Sciatic nerve (tissue), 2 donors: Measurements from ENCODE around the gene SIGLEC1. TPM values are rescaled to one million over a fixed set of nuclear protein-coding genes. Genes with fewer than 3 reads are reported as not detected.

ENCODE experiments used
- ATAC-seq: fragments of 200-7000 bp; cut with Tn5 transposase; one replicate; pipeline ENCODE4 v1.9.1; 2020; ENCODE audit warnings: mild to moderate bottlenecking, moderate library complexity
- DNase-seq: peaks from one replicate; pipeline ENCODE4 v3.0.0-alpha.2; 2020; ENCODE audit warnings: low spot score
- intact Hi-C: fragments of 100-400 bp; cut with DNase I; formaldehyde crosslinking; loops from one replicate; pipeline ENCODE4 v1.14.2; 2022
- total RNA-seq: library from RNA; stranded (reverse); fragmentation: NEBNext Ultra II Directional; extraction: Animal tissue kit (Norgen Biotek cat#: 25700); gene quantifications from one replicate; pipeline ENCODE4 v1.2.1, GENCODE V29; 2021
- donor health status: DM: no; HTN: no; CAD: no.
- donor health status: DM: no; HTN: no; CAD: no.

Gene SIGLEC1
- total RNA-seq, 1 donor from 2014 or later, result 19.2 TPM

- no peak for DNase-seq
- intact Hi-C loops, result no loop called here
- ATAC-seq, result no peak
These were observed 33.3 kb upstream of the SIGLEC1 start for GRCh38 chr20:3745686-3746173.

- peak; percentile 83 for DNase-seq
- peak; percentile 72 for ATAC-seq
- intact Hi-C loops, result no loop called here
These were observed 32.6 kb upstream of the SIGLEC1 start for GRCh38 chr20:3744806-3745685.

- ATAC-seq (no peak), DNase-seq (no peak)
- intact Hi-C loops, result no loop called here
These were observed 31.6 kb upstream of the SIGLEC1 start for GRCh38 chr20:3744037-3744436.

GRCh38 chr20:3743251-3743650, 30.9 kb upstream of the SIGLEC1 start:
- DNase-seq, result no peak
- ATAC-seq, result no peak
- intact Hi-C loops, result no loop called here

GRCh38 chr20:3741836-3742458, 29.5 kb upstream of the SIGLEC1 start:
- intact Hi-C loops, result no loop called here
- ATAC-seq (no peak), DNase-seq (no peak)

- intact Hi-C loops, result no loop called here
- no peak for DNase-seq
These were observed 28.4 kb upstream of the SIGLEC1 start for GRCh38 chr20:3740615-3741301.

GRCh38 chr20:3739926-3740451, 27.6 kb upstream of the SIGLEC1 start:
- DNase-seq (no peak), ATAC-seq (no peak)
- intact Hi-C loops, result no loop called here

More at GRCh38 chr20:3740615-3741301, 28.4 kb upstream of the SIGLEC1 start:
- ATAC-seq, result no peak

GRCh38 chr20:3739054-3739925, 26.9 kb upstream of the SIGLEC1 start:
- peak; percentile 15 for ATAC-seq

GRCh38 chr20:3738111-3739053, 26.0 kb upstream of the SIGLEC1 start:
- ATAC-seq, result no peak
- no peak for DNase-seq
- intact Hi-C loops, result no loop called here

More at GRCh38 chr20:3739054-3739925, 26.9 kb upstream of the SIGLEC1 start:
- intact Hi-C loops, result no loop called here
- no peak for DNase-seq

GRCh38 chr20:3735768-3736167, 23.4 kb upstream of the SIGLEC1 start:
- ATAC-seq, result no peak
- intact Hi-C loops, result no loop called here
- DNase-seq, result no peak

GRCh38 chr20:3734111-3734843, 21.9 kb upstream of the SIGLEC1 start:
- intact Hi-C loops, result no loop called here
- ATAC-seq (peak; percentile 44), DNase-seq (no peak)

GRCh38 chr20:3733119-3733995, 21.0 kb upstream of the SIGLEC1 start:
- intact Hi-C loops, result no loop called here
- DNase-seq (no peak), ATAC-seq (peak; percentile 41)

- peak; percentile 14 for ATAC-seq
- no peak for DNase-seq
These were observed 20.1 kb upstream of the SIGLEC1 start, which contains the start of gene HSPA12B for GRCh38 chr20:3732327-3733118. Gene HSPA12B, plus strand, starts transcription at chr20:3732685. Its CDS starts 5,990 bp downstream, at chr20:3738675.

GRCh38 chr20:3731944-3732326, 19.5 kb upstream of the SIGLEC1 start:
- intact Hi-C loops, result no loop called here
- no peak for DNase-seq
- no peak for ATAC-seq

More at GRCh38 chr20:3732327-3733118, 20.1 kb upstream of the SIGLEC1 start, which contains the start of gene HSPA12B:
- intact Hi-C loops, result no loop called here
